Activated CD4-positive, alpha-beta T cell treated with anti-CD3 and anti-CD28 coated beads for 4 hours (primary cell): Measurements from ENCODE around the gene FMO5.
"Not testable (repeated sequence)": the region's sequence is repeated elsewhere in the genome, so short reads cannot be mapped to it uniquely, and the experiment has no call there.

Experiments
- DNase-seq, 2 donors: peaks; one replicate each; pipeline ENCODE4 v3.0.0-alpha.2; 2020

The FMO5 gene

DNA sequence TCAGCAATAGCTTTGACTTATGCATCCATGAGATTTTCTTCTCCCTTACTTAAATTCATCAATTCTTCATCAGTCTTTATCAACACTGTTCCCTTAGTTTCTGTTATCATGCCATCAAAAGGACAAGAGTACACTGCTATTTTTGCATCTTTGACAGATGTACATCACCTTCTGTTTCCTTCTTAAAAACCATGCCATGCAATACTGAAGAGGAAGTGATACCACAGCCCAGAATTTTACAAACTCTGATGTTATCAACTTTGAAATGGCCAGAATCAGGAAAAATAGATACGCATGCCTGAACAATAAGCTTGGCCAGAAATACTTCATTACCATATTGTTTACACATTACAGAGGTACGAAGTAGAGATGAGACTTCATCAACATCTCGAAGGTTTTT, 21.1 kb downstream of the FMO5 start:
- no peak for DNase-seq

DNA sequence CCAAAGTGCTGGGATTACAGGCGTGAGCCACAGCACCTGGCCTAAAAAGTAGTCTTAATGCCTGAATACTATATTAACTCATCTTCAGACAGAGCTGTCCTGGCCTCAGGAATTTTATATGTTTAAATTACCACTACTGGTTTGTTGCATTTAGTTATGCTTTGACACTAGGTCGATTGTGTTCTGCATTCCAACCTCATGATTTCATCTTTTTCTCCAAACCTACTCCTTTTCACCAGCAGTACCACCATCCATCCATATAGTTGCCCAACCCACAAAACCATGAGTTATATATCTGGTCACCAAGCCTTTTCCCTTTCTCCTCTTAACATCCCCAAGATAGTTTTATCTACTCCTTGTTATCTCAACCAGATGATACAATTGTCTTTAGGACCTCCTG, 22.6 kb downstream of the FMO5 start:
- DNase-seq = no peak

DNA sequence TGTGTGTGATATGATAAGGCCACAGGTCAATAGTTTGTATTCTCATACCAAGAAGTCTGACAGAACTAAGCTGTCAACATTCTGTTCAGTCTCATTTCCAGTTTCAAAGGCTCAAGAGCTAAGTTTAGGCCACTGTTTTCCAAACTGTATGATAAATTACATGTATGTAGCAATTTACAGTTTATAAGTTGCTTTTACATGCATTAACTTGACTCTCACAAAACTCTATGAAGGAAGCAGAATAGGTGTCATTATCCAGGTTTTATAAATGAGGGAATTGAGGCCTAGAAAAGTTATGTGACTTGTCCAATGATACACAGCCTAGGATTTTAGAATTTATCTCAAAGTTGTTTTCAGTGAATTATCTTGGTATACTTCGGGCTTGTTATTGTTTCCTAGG, 23.4 kb downstream of the FMO5 start:
- no peak for DNase-seq

DNA sequence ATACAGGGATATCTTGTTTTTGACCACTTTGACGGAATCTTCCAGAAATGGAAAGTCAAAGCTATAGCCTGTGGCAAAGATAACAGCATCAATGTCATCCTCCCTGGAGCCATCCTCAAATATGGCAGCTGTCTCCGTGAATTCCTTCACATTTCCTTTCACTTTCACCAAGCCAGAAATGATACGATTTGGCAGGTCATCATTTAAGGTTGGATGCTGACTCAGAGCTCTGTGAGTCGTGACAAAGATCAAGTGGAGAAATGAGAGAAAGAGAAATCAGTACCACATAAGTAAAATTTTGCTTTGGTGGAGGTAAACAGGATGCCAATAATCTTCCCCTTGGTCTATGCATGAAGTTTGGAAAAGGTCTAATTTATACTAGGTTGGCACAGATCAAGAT, 23.9 kb downstream of the FMO5 start:
- no peak for DNase-seq

DNA sequence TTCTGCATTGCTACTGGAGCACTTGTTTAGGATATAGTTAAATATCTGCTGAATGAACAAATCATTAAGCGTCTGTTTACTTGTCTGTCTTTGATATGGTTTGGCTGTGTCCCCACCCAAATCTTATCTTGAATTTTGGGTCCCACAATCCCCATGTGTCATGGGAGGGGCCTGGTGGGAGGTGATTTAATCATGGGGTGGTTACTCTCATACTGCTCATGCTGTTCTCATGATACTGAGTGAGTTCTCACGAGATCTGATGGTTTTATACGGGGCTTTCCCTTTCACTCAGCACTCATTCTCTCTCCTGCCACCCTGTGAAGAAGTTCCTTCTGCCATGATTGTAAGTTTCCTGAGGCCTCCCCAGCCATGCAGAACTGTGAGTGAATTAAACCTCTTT, 27.8 kb downstream of the FMO5 start:
- not testable (repeated sequence) for DNase-seq

DNA sequence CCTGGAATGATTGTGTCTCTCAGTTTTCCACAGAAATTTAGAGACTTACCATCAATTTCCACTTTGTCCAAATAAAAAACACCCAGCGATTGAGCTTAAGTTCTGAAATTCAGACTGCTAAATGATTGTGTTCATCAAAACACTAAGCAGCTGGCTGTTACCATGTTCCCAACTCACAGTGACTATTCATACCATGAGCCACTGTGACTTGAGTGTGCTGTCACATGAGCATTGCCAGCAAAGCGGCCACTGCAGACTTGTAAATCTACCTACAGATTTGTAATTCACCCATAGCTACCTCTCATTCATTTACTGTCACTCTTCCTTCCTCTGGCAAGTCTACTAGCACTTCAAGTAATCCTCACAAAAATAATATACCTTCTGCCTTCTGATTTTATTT, 35.6 kb downstream of the FMO5 start:
- DNase-seq = no peak

DNA sequence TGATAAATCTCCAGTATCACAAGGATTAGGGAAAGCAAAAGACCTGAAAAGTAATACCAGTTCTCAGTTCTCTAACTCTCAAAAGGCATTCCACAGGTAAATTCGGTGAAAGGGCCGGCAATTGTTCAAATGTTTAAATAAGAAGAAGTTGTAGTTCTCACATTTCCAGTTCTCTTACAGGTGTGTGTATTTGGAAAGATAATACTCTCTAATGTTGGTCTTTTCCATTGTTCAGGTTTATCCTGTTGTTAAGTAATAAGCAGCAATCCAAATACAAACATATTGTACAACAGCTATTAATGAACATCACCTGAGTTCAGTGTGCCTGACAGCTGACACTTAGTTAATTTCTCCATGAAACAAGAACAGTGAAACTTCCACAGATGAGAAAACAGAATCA, 39.7 kb downstream of the FMO5 start:
- DNase-seq = no peak

DNA sequence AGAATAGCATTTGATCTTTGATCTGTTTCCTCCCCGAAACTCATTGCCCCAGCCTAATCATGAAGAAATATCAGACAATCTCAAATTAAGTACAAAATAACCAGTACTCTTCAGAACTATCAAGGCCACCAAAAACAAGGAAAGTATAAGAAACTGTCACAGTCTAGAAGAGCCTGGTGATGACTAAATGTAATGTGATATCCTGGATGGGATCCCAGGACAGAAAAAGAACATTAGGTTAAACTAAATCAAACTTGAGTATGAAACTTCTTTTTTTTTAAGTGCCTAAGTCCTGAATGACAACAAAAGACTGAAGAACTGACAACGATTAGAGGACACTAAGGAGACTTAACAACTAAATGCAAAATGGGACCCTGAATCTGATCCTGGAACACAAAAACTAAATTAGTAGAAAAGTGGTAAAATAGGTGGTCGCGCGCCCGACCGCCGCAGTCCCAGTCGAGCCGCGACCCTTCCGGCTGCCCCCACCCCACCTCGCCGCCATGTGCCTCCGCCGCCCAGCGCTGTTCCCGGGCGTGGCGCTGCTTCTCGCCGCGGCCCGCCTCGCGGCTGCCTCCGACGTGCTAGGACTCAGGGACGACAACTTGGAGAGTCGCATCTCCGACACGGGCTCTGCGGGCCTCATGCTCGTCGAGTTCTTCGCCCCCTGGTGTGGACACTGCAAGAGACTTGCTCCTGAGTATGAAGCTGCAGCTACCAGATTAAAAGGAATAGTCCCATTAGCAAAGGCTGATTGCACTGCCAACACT, 47.3 kb downstream of the FMO5 start:
- no peak for DNase-seq

DNA sequence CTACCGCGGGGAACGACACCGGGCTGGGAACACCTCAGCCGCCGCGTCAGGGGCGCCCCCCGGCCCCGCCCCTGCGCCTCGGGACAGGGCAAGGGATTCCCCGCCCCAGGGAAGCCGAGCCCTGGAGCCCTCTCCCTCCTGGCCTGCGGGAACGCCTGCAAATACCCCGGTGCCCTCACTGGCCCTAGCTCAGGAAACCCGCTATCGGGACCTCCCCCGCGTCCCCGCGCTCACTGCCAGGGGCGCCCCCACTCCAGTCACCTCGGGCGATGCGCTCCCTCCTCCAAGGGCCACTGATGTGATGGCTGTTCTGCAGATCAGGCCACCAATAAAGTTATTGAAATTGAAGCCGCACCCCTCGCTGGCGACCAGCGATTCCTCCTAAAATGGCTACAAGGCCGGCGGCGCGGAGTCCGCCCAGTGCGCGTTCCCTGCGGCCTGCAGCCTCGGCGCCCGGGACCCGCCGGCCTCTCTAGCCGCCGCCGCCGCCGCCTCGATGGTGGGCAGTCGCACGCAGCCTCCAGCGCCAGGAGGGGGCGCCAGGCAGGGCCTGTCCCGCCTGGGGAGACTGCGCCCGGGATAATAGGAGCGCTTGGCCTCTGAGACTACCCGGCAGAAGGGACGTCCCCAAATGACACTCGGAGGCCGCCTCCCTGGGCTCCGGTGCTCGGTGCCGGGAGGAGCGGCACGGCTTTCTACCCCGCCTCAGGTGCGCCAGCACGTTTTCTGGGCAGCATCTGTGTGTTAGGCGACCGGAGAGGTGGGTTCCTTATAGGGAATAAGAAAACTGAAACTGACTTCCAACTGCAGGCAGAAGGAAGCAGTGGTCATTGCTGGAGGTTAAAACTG, 52.7 kb downstream of the FMO5 start, which contains the start of gene PRKAB2:
Gene PRKAB2 (minus strand): TSS at position 303 of the 849 bp plus-strand sequence. CDS start 326 bp downstream, outside the sequence.
- DNase-seq = peak; percentile 85 to 86

DNA sequence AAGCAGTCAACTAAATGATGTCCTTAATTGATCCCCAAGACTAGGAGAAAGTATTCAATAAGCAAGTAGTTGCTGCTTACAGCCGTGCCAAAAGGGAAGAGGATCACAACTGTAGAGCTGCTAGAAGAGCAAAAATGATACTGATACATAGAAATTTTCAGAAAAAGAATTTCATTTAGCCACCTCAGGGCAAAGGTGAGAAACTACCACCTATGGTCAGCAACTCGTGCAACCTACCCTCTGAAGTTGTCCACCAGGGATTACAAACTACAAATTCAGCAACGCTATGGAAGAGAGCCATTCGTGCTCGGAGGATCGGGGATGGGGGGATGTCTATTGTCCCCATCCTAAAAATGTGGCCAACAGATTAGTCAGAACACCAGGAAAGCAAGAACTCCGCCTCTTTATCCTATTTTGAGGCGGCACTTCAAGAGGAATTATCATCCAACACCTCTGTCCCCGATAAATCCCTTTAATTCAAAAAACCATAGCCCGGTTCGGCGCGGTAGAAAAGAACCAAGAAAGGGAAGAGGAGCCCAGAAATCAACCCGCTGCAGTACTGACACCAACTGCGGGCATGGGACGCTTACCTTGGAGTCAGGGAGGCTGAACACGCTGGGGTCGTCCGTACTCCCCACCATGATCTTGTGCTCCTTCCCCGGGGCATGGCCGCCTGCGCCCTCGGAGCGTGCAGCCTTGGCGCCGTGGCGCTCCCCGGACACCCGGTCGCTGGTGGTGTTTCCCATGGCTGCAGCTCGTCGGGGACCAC, 53.6 kb downstream of the FMO5 start:
- DNase-seq = no peak

DNA sequence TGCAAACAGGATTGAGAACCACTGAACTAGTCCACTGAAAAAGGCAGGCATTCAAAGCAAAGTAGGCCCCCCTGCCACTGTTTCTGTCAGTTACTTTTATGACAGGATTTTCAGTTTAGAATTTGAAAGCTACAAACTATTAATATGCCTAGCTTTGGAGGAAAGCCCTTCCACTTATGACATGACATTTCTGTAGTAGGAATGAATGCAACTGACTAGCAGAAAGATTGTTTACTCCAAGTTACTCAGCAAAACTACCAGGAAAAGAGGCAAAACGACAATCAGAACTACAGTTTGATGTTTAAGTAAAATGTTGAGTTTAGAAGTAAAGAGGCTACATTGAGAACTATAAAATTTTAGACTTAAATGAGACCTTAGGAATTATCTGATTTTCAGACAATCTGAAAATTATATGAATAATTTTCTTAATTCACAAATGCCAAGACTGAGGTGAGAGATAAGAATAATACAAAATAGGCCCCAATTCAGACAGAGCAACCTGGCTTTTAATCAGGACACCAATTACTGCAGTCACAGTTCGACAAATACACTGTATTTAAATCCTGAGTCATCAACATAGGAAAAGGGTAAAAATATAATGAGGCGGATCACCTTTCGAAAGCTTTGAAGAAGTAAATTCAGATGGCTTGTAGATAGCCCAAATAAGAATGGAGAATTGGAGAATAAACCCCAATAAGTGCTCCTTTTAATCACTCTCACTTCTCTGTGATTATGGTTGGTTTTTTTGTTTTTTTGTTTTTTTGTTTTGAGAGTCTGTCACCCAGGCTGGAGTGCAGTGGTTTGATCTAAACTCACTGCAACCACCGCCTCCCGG, 55.1 kb downstream of the FMO5 start:
- no peak for DNase-seq

DNA sequence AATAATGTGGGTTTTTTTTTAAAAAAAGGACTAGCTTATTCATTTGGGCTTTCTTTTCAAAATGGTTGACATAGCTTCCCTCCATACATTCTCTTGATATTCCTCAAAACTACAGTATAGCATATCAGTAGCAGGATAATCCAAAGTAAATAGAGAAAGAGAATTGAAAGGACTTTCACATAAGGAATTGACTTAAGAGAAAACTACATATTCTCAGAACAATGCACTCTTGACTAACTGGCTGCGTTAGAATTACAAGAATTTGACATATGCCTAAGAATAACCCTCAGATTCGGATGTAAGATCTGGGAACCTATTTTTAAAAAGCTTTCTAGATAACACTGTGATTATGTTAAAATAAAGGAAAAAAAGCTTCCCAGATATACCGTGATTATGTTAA, 56.0 kb downstream of the FMO5 start:
- DNase-seq = no peak

DNA sequence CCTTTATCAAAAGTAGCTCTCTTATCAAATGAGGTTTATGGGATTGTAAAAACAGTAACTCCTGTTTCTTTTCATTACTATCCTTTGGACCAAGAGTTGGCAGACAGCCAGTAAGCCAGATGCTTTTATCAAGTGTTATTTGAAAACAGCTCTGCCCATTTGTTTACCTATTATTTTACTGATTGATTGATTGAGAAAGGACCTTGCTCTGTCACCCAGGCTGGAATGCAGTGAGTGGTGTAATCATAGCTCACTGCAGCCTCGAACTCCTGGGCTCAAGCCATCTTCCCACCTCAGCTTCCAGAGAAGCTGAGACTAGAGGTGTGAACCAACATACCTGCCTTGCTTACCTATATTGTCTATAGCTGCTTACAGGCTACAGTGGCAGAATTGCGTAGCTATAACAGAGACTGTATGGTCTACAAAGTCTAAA, 56.5 kb downstream of the FMO5 start:
- DNase-seq = no peak

DNA sequence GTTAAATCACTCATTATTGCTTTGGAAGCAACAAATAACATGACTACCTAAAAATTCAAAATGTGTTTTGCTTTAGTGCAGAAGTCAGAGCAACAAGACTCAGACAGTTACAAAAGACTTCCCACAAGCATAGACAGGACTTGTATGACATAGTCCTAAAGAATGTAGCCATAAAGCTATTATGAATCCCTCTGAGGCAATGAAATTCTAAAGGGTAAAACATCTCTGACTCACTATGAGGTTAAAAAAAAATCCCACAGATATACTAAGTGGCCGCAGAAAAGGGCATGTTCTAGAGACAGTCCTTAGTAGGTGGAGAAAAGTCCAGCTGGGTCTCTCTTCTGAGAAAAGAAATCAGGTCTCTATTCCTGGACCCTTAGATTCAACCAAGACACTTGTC, 57.8 kb downstream of the FMO5 start:
- no peak for DNase-seq

DNA sequence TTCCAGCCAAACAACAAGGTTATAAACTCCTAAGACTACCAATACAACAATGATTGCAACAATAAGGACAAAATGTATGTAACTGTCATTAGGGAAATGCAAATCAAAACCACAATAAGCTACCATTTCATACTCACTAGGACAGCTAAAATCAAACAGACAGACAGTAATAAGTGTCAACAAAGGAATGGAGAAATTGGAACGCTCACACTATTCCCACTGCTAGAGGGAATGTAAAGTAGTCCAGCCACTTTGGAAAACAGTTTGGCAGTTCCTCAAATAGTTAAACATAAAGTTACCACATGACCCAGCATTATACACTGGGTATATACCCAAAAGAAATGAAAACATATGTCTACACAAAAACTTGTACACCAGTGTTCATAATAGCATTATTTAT, 62.1 kb downstream of the FMO5 start:
- DNase-seq = no peak

DNA sequence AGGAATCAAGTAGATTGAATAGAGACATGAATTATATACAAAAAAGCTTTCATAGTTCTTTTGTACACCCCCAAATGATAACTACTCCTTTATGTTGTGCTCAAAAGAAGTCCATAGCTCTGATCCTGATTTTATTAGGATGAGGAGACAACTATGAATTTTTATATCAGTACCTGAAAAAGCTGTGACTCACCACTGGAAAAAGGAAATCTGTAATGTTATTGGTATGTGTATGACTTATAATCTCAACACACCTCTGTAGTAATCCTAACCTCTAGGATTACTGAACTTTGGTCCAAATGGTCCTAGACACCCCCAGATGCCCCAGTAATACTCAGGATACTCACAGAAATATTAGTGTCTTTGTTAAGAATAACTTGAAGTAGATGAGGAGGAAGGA, 63.0 kb downstream of the FMO5 start:
- DNase-seq = no peak

DNA sequence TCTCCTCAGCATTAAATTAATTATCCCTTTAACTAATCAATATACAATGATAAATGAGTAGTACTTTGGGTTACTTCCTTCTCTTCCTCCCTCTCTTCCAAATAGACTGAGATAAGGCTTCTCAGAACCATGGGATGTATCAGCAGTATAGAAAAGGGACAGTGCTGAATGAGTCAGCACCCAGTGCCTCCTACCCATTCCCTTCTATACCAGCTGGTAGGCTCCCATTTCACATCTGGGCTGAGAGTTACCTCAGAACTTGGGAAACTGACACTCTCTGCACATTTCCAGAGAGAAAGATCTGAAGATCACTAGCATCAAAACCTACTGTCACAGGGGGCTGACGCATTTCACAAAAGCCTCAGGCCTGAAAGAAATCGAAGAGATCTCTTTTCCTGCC, 68.0 kb downstream of the FMO5 start:
- not testable (repeated sequence) for DNase-seq

DNA sequence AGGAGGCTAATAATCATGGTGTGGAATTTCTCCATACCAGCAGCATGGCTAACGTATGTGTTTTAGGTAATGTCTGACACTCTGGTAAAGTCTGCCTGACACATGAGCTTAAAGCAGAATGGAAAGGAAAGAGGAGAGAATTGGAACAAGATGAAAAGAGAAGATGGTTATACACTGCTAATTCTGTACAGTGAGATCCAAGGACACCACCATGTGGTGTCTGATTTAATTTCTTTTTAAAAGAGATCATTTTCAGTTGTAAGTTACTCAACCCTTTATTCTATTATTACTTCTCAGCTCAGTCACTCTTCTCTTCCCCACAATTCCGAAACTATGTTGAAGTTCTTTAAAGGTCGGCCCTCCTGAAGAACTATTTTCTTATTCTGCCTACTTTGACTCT, 68.5 kb downstream of the FMO5 start:
- DNase-seq = no peak

DNA sequence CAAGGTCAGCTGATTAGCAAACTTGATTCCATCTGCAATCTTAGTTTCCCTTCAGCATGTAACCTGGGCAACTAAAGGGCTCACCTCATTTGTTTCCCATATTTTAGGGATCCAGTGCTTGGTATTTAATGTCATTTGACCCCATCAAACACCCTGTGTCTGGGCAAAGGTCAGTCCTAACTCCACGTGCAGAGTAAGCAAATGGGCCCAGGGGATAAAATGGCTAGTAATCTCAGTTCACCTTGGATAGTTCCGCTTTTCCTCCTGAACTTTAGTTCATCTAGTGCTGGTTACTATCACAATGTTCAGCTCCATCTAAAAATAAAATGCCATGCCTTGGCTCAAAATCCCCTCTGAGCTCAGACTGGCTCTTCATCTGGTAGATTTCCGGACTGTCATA, 72.4 kb downstream of the FMO5 start:
- DNase-seq = no peak

DNA sequence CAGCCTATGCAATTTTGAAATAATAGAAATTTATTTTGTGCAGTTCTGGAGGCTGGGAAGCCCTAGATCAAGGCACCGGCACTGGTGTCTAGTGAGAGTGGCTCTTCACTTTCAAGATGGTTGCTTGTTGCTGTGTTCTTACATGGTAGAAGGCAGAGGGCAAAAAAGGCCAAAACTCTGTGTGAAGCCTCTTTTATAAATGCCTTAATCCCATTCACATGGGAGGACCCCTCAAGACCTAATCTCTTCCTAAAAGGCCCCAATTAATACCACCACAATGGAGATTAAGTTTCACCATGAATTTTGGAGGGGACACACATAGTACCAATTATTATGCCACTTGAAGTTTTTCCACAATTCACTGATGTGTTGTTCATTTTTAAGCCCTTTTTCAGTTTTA, 73.9 kb downstream of the FMO5 start:
- DNase-seq = no peak

DNA sequence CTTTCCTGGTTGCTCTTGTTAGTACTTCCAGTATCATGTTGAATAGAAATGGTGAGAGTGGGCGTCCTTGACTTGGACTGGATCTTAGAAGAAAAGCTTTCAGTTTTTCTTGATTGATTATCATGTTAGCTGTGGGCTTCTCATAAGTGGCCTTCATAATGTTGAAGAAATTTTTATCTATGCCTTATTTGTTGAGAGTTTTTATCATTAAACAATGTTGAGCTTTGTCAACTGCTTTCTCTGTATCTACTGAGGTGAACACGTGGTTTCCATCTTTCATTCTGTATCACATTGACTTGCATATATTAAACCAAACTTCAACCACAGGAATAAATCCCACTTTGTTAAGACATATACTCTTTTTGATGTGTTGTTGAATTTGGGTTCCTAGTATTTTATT, 82.3 kb downstream of the FMO5 start:
- no peak for DNase-seq
